ENCODE results near the gene FOXO3.

DNA sequence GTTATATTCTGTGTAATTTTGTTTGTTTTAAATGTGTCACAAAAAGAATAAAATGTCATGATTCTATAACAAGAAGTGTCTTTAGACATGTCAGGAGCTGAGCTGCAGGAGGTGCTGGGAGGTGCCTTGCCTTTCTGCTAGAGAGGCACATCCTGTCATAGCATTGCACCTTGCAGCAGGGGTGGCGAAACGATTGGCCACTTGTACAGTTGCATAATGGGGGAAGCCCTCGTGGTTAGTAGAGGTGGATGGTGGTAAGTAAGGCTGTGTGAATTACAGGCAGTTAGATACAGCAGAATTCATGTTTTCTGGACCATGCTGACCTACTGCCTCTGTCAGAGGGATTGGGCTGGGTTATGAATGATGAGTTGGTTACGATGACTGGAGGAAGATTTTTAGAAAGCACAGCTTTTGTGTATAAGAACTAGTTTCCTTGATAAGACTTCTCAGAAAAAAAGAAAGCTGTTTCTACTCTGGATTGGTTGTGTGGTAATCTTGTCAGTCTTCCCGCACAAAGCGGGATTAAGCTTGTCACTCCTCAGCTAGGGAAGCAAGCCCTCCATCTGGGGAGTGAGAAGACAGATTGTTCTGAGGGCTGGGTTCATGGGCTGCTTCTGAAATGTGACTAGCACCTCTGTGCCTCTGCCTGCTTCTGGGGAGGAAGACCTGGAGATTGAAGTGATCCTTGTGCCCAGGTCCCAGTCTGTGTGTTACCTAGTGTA is 74.9 kb downstream of the FOXO3 start:
- TF ChIP-seq WIZ (CRISPR knock-in tag; IDR thresholded peaks at IDR 0.05) (no peak), RFX5 (IDR thresholded peaks at IDR 0.05; ENCODE audit: low read depth, low read length) (no peak), ZNF333 (CRISPR knock-in tag; IDR thresholded peaks at IDR 0.05; ENCODE audit: borderline replicate concordance) (no peak), EZH2 (conservative IDR thresholded peaks at IDR 0.05; ENCODE audit: low read depth, low read length) (no peak), ZNF263 (CRISPR knock-in tag; IDR thresholded peaks at IDR 0.05) (no peak), JUN (CRISPR knock-in tag; IDR thresholded peaks at IDR 0.05) (no peak), ZFP41 (CRISPR knock-in tag; IDR thresholded peaks at IDR 0.05; ENCODE audit: borderline replicate concordance) (no peak), GABPA (IDR thresholded peaks at IDR 0.05; ENCODE audit: low read depth, low read length) (no peak), GABPA (CRISPR knock-in tag; IDR thresholded peaks at IDR 0.05; ENCODE audit: low read depth) (no peak)
